Esophagus muscularis mucosa (tissue), 3 donors: ENCODE data around the gene ZNRF2.

ENCODE experiments used
- POLR2A ChIP-seq: fragments of 450-650 bp; IDR thresholded peaks from one replicate; pipeline ENCODE4 v1.6.1; 2017; ENCODE audit warnings: antibody characterized with exemption, moderate library complexity, mild to moderate bottlenecking, low read depth
- POLR2AphosphoS5 ChIP-seq, 2 donors: sonication (generic); formaldehyde crosslinking; IDR thresholded peaks; one replicate each; pipeline ENCODE4 v1.6.1; 2017; ENCODE audit warnings: antibody characterized with exemption in 2 of 2
- TF ChIP-seq, protein P1 (sequence below), 3 experiments: fragments of 200-600 bp in 2 of 3; fragments of 450-650 bp in 1 of 3; sonication (generic) in 2 of 3; IDR thresholded peaks; one replicate each; pipeline ENCODE4 v1.5.1; 2017 to 2019; ENCODE audit warnings: antibody characterized with exemption in 3 of 3, mild to moderate bottlenecking in 2 of 3, moderate library complexity in 1 of 3

DNA sequence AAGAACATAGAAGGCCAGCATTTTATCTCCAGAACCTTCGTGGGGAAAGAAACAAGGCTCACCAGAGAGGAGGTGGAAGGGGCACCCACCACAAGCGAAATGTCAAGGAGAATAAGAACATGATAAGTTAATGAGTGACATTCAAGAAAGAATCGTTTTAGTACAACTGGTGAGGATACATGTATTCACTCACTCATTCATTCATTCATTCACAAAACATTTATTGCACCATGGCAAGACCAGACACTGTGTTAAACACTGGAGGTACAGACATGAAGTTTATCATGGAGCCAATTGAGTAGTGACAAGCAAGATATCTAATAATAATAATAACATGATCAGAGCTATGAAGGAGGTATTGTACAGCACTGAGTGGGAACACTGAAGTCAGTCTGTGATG is 1.7 kb upstream of the ZNRF2 start:
- TF ChIP-seq, protein P1, sequence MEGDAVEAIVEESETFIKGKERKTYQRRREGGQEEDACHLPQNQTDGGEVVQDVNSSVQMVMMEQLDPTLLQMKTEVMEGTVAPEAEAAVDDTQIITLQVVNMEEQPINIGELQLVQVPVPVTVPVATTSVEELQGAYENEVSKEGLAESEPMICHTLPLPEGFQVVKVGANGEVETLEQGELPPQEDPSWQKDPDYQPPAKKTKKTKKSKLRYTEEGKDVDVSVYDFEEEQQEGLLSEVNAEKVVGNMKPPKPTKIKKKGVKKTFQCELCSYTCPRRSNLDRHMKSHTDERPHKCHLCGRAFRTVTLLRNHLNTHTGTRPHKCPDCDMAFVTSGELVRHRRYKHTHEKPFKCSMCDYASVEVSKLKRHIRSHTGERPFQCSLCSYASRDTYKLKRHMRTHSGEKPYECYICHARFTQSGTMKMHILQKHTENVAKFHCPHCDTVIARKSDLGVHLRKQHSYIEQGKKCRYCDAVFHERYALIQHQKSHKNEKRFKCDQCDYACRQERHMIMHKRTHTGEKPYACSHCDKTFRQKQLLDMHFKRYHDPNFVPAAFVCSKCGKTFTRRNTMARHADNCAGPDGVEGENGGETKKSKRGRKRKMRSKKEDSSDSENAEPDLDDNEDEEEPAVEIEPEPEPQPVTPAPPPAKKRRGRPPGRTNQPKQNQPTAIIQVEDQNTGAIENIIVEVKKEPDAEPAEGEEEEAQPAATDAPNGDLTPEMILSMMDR (IDR thresholded peaks at IDR 0.05) = no peak
- TF ChIP-seq POLR2A = no peak
- TF ChIP-seq POLR2AphosphoS5 (IDR thresholded peaks at IDR 0.05) = no peak
